ENCODE results near the gene PCP2.

Gene PCP2

DNA sequence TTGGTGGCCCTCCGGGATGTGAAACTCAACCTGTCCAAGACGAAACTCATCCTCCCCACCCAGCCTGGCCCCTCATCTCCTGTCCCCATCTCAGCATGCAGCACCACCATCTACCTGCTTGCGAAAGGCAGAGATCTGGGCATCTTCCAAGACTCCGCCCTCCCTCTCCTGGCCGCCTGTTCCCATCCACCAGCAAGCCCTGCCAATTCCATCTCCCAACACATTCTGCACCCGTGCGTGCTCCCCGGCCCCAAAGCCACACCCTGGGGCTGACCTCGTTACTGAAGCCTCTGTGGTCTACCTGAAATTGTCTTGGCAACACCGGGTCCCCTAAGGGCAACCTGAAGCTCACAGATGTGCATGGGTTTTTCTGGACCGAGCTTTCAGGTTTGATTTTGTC is 51.1 kb downstream of the PCP2 start:
- TF ChIP-seq, protein P1, sequence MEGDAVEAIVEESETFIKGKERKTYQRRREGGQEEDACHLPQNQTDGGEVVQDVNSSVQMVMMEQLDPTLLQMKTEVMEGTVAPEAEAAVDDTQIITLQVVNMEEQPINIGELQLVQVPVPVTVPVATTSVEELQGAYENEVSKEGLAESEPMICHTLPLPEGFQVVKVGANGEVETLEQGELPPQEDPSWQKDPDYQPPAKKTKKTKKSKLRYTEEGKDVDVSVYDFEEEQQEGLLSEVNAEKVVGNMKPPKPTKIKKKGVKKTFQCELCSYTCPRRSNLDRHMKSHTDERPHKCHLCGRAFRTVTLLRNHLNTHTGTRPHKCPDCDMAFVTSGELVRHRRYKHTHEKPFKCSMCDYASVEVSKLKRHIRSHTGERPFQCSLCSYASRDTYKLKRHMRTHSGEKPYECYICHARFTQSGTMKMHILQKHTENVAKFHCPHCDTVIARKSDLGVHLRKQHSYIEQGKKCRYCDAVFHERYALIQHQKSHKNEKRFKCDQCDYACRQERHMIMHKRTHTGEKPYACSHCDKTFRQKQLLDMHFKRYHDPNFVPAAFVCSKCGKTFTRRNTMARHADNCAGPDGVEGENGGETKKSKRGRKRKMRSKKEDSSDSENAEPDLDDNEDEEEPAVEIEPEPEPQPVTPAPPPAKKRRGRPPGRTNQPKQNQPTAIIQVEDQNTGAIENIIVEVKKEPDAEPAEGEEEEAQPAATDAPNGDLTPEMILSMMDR (IDR thresholded peaks at IDR 0.05; ENCODE audit: low read depth, low read length): no peak
- no peak for DNase-seq
- Histone ChIP-seq H3K36me3 (no peaks in the 10 kb centered on the region), H3K4me3 (ENCODE audit: low read depth, low read length) (no peak overlapping the region), H3K4me1 (no peaks in the 10 kb centered on the region), H3K27me3 (peaks cover 55% of the 10 kb centered on the region), H3K9me3 (no peaks in the 10 kb centered on the region)

Measured in BE2C (cell line).